Ishikawa (cell line): ENCODE measurements around the gene OSR1.

Source experiments
- CEBPB ChIP-seq: IDR thresholded peaks from 2 replicates; pipeline ENCODE4 v1.6.1; 2012
- CREB1 ChIP-seq: IDR thresholded peaks from 2 replicates; pipeline ENCODE4 v1.6.1; 2012; ENCODE audit warnings: low read depth
- EGR1 ChIP-seq: IDR thresholded peaks from 2 replicates; pipeline ENCODE4 v1.6.1; 2012
- EP300 ChIP-seq: IDR thresholded peaks from 2 replicates; pipeline ENCODE4 v1.6.1; 2012; ENCODE audit warnings: borderline replicate concordance
- FOXM1 ChIP-seq: IDR thresholded peaks from 2 replicates; pipeline ENCODE4 v1.6.1; 2012; ENCODE audit warnings: low read depth, borderline replicate concordance
- MAX ChIP-seq: IDR thresholded peaks from 2 replicates; pipeline ENCODE4 v1.6.1; 2012
- NFIC ChIP-seq: IDR thresholded peaks from 2 replicates; pipeline ENCODE4 v1.6.1; 2012
- TAF1 ChIP-seq: IDR thresholded peaks from 2 replicates; pipeline ENCODE4 v1.6.1; 2012; ENCODE audit warnings: low read depth, mild to moderate bottlenecking
- TCF12 ChIP-seq: IDR thresholded peaks from 2 replicates; pipeline ENCODE4 v1.6.1; 2012; ENCODE audit warnings: low read depth
- YY1 ChIP-seq: IDR thresholded peaks from 2 replicates; pipeline ENCODE4 v1.6.1; 2012; ENCODE audit warnings: low read depth
- ZBTB7A ChIP-seq: IDR thresholded peaks from 2 replicates; pipeline ENCODE4 v1.6.1; 2012; ENCODE audit warnings: low read depth
- TF ChIP-seq, protein P1 (sequence below): IDR thresholded peaks from 2 replicates; pipeline ENCODE4 v1.6.1; 2012
- TF ChIP-seq, protein P2 (sequence below): IDR thresholded peaks from 2 replicates; pipeline ENCODE4 v1.6.1; 2012; ENCODE audit warnings: low read depth, mild to moderate bottlenecking

DNA sequence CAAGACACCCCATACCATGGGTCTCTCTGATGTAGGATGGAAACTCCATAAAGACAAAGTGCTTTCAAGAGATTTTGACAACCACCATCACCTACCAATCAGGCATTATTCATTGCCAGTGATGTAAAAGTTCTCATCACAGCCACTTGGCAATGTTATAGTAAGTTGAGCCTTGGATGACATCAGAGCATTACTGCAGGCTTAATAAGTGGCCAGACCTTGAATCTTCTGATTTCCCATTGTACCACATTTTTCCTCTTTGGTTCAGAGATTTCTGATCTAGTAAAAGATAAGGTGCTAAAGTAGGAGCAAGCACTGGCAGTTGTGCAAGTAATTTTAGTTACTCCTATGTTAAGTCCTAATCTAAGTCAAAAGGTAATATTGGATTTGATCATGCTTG is 36.5 kb downstream of the OSR1 start:
- TF ChIP-seq, protein P1, sequence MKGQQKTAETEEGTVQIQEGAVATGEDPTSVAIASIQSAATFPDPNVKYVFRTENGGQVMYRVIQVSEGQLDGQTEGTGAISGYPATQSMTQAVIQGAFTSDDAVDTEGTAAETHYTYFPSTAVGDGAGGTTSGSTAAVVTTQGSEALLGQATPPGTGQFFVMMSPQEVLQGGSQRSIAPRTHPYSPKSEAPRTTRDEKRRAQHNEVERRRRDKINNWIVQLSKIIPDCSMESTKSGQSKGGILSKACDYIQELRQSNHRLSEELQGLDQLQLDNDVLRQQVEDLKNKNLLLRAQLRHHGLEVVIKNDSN, result no peak
- TF ChIP-seq YY1 (no peak), TAF1 (no peak), TCF12 (no peak), EP300 (no peak), MAX (no peak), EGR1 (no peak), CEBPB (no peak), CREB1 (no peak), FOXM1 (no peak), NFIC (no peak), ZBTB7A (no peak)
- TF ChIP-seq, protein P2, sequence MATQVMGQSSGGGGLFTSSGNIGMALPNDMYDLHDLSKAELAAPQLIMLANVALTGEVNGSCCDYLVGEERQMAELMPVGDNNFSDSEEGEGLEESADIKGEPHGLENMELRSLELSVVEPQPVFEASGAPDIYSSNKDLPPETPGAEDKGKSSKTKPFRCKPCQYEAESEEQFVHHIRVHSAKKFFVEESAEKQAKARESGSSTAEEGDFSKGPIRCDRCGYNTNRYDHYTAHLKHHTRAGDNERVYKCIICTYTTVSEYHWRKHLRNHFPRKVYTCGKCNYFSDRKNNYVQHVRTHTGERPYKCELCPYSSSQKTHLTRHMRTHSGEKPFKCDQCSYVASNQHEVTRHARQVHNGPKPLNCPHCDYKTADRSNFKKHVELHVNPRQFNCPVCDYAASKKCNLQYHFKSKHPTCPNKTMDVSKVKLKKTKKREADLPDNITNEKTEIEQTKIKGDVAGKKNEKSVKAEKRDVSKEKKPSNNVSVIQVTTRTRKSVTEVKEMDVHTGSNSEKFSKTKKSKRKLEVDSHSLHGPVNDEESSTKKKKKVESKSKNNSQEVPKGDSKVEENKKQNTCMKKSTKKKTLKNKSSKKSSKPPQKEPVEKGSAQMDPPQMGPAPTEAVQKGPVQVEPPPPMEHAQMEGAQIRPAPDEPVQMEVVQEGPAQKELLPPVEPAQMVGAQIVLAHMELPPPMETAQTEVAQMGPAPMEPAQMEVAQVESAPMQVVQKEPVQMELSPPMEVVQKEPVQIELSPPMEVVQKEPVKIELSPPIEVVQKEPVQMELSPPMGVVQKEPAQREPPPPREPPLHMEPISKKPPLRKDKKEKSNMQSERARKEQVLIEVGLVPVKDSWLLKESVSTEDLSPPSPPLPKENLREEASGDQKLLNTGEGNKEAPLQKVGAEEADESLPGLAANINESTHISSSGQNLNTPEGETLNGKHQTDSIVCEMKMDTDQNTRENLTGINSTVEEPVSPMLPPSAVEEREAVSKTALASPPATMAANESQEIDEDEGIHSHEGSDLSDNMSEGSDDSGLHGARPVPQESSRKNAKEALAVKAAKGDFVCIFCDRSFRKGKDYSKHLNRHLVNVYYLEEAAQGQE, result no peak
